GM18502 (cell line): Measurements from ENCODE around the gene EBF3.

Experiments used
- ATAC-seq: cut with Tn5 transposase; IDR thresholded peaks from one replicate; pipeline ENCODE4 v1.9.1; 2021; ENCODE audit warnings: mild to moderate bottlenecking; ENCODE audit not compliant: unreplicated experiment, poor library complexity

The EBF3 gene

GRCh38 chr10:129946859-129947258, 17.2 kb downstream of the EBF3 start:
- no peak for ATAC-seq

GRCh38 chr10:129945941-129946760, 17.9 kb downstream of the EBF3 start:
- no peak for ATAC-seq

GRCh38 chr10:129945526-129945925, 18.5 kb downstream of the EBF3 start:
- ATAC-seq: no peak

GRCh38 chr10:129945064-129945463, 19.0 kb downstream of the EBF3 start:
- ATAC-seq: no peak

GRCh38 chr10:129944456-129944855, 19.6 kb downstream of the EBF3 start:
- ATAC-seq: no peak

GRCh38 chr10:129942936-129943715, 20.9 kb downstream of the EBF3 start:
- no peak for ATAC-seq

GRCh38 chr10:129942391-129942790, 21.7 kb downstream of the EBF3 start:
- no peak for ATAC-seq

GRCh38 chr10:129942019-129942277, 22.1 kb downstream of the EBF3 start:
- no peak for ATAC-seq

- no peak for ATAC-seq
Measured at GRCh38 chr10:129941199-129942018, 22.7 kb downstream of the EBF3 start.

- no peak for ATAC-seq
Measured at GRCh38 chr10:129940617-129941198, 23.4 kb downstream of the EBF3 start.

- no peak for ATAC-seq
Measured at GRCh38 chr10:129939416-129940275, 24.4 kb downstream of the EBF3 start.

GRCh38 chr10:129938460-129938859, 25.6 kb downstream of the EBF3 start:
- no peak for ATAC-seq

GRCh38 chr10:129937351-129937751, 26.7 kb downstream of the EBF3 start:
- no peak for ATAC-seq

GRCh38 chr10:129936923-129937300, 27.2 kb downstream of the EBF3 start:
- no peak for ATAC-seq

GRCh38 chr10:129936266-129936922, 27.7 kb downstream of the EBF3 start:
- ATAC-seq: no peak

- no peak for ATAC-seq
Measured at GRCh38 chr10:129935867-129936152, 28.3 kb downstream of the EBF3 start.

- no peak for ATAC-seq
Measured at GRCh38 chr10:129935102-129935866, 28.8 kb downstream of the EBF3 start.

GRCh38 chr10:129934196-129934925, 29.7 kb downstream of the EBF3 start:
- ATAC-seq: no peak
